Activated CD4-positive, alpha-beta T cell treated with anti-CD3 and anti-CD28 coated beads for 36 hours (primary cell): ENCODE measurements around the gene HRH2. TPM values are rescaled to one million over a fixed set of nuclear protein-coding genes. Genes with fewer than 3 reads are reported as not detected.

ENCODE experiments used
- ATAC-seq: fragments of 200-7000 bp; cut with Tn5 transposase; one replicate; pipeline ENCODE4 v1.10.0; 2021; ENCODE audit warnings: mild to moderate bottlenecking, moderate library complexity
- CTCF ChIA-PET: fragments of 350-600 bp; sonication (Branson Sonifier 250); formaldehyde crosslinking; loops from one replicate; lab custom pipeline; 2021; ENCODE audit warnings: antibody characterized with exemption; lab: Charles Lee
- POLR2A ChIA-PET: fragments of 350-600 bp; sonication (Branson Sonifier 250); formaldehyde crosslinking; loops from one replicate; lab custom pipeline; 2021; ENCODE audit warnings: antibody characterized with exemption, inconsistent platforms; lab: Charles Lee
- DNase-seq: peaks from one replicate; pipeline ENCODE4 v3.0.0-alpha.2; 2020
- H3K27ac Mint-ChIP-seq: one replicate; pipeline ENCODE4 v1.8.0; 2021; ENCODE audit warnings: mixed read lengths
- H3K27me3 Mint-ChIP-seq: one replicate; pipeline ENCODE4 v1.8.0; 2021; ENCODE audit warnings: mixed read lengths
- H3K36me3 Mint-ChIP-seq: one replicate; pipeline ENCODE4 v1.8.0; 2021; ENCODE audit warnings: low read depth, mixed read lengths
- H3K4me1 Mint-ChIP-seq: one replicate; pipeline ENCODE4 v1.8.0; 2021; ENCODE audit warnings: mixed read lengths
- H3K4me3 Mint-ChIP-seq: one replicate; pipeline ENCODE4 v1.8.0; 2021; ENCODE audit warnings: mild to moderate bottlenecking, moderate library complexity, mixed read lengths
- H3K9me3 Mint-ChIP-seq: one replicate; pipeline ENCODE4 v1.8.0; 2021; ENCODE audit warnings: low read depth, mixed read lengths
- intact Hi-C, 2 experiments: fragments of 100-400 bp; cut with DNase I in 1 of 2; cut with micrococcal nuclease in 1 of 2; formaldehyde crosslinking; loops; one replicate each; pipeline versions ENCODE4 v1.14.2 to v1.15.1; 2022 to 2024; cut with DNase I, micrococcal nuclease
- total RNA-seq, 2 experiments: library from RNA; stranded (reverse); gene quantifications; one replicate each; pipeline ENCODE4 v1.2.3, GENCODE V29; 2021

Gene HRH2
- total RNA-seq, 2 experiments from 2014 or later: 12.3 to 16.9 TPM

DNA sequence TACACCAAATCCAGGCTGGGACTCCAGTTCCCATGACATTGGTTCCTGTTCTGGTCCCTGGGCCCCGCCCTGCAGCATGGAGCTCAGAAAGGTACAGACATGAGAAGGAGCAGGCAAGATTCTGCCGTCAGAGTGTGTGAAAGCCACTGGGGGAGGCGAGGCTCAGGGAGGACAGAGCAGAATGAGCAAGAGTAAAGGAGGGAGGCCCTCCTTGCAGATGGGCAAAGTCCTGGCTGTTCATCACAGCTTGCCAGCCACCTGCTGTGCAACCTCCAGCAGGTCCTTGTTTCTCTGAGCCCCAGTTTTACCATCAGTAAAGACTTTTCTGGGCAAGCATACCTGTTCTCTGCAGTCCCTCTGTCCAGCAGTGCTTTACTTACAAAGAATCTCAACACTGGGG is 73.3 kb downstream of the HRH2 start:
- H3K4me1 Mint-ChIP-seq: peaks cover 5% of the 10 kb centered on the region
- H3K36me3 Mint-ChIP-seq: no peaks in the 10 kb centered on the region
- DNase-seq (no peak), ATAC-seq (no peak)
- ChIA-PET CTCF (interaction anchor here (0.9 to 6.1 kb wide), 8 partner anchors 10 to 198 kb away, joined by 3 to 87 read pairs (median 8); no protein-coding TSS in a partner anchor), POLR2A (no interaction called here)
- no peaks in the 10 kb centered on the region for H3K9me3 Mint-ChIP-seq
- H3K27me3 Mint-ChIP-seq: peaks cover 15% of the 10 kb centered on the region
- no peak overlapping the region for H3K27ac Mint-ChIP-seq
- intact Hi-C loops: loop anchor here in 1 of 2 experiments (2.0 kb wide), 1 partner anchor 142 kb away; no protein-coding TSS in a partner anchor
- no peak overlapping the region for H3K4me3 Mint-ChIP-seq

DNA sequence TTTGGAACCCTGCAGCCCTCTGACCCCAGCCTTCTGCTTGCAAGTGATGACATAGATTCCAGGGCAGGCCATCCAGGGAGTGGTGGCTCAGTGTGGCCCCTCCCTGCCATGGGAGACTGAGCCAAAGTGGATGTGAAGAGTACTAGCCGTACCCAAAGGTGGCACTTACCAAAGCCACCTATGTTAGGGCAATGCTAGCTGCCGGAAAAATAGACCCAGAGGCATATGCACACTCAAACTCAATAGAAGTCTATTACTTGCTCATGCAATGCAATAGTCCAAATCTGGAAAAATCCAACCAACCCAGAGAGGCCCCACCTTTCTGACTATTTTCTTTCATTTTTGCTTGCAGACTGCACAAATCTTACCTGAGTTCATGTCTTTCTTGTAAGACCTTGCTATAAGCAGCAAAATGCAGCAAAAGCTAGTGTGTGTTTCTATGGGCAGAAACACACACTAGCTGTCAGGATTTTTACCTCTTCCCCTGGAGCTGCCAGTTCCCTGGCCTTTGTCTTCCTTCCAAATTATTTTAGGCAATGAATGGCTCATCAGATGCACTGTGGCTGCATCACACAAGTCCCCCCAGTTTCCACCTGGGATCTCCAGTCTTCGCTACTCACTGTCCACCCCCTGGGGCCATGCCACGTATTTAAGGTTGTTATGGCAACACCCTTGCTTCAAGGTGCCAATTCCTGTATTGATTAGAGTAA is 74.0 kb downstream of the HRH2 start:
- peaks cover 15% of the 10 kb centered on the region for H3K27me3 Mint-ChIP-seq
- ATAC-seq: no peak
- H3K27ac Mint-ChIP-seq: no peak overlapping the region
- no peak overlapping the region for H3K4me3 Mint-ChIP-seq
- POLR2A ChIA-PET: interaction anchor here (0.5 kb wide), 1 partner anchor 103 kb away, joined by 4 read pairs; no protein-coding TSS in a partner anchor
- H3K4me1 Mint-ChIP-seq: peaks cover 5% of the 10 kb centered on the region
- no peak for DNase-seq
- intact Hi-C loops: loop anchor here in 1 of 2 experiments (2.0 kb wide), 1 partner anchor 141 kb away; no protein-coding TSS in a partner anchor
- CTCF ChIA-PET: interaction anchor here (0.6 to 2.9 kb wide), 5 partner anchors 13 to 55 kb away, joined by 3 to 18 read pairs (median 3); no protein-coding TSS in a partner anchor
- no peaks in the 10 kb centered on the region for H3K36me3 Mint-ChIP-seq
- H3K9me3 Mint-ChIP-seq: no peaks in the 10 kb centered on the region

DNA sequence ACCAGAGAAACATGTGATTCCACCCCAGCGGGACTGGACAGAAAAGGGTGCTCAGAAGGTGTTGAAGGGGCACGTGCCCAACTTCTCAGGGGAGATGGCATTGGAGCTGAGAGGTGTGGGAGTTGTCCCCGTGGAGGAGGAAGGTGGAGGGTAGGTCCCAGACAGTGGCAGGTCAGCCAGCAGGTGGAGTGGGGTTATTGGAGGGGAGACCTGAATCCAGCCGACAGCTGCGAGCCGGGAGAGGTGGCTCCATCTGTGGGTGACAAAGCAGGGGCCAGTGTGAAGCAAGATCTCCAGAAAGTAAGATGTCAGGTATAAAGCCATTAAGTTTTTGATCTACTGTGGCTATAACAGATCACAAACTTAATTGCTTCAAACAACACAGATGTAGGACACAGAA is 75.1 kb downstream of the HRH2 start:
- Mint-ChIP-seq H3K9me3 (no peaks in the 10 kb centered on the region), H3K27ac (no peak overlapping the region), H3K4me1 (peaks cover 5% of the 10 kb centered on the region), H3K27me3 (peaks cover 18% of the 10 kb centered on the region), H3K4me3 (no peak overlapping the region), H3K36me3 (no peaks in the 10 kb centered on the region)
- DNase-seq (no peak), ATAC-seq (no peak)
- ChIA-PET CTCF (interaction anchor here (1.2 kb wide), 1 partner anchor 14 kb away, joined by 3 read pairs; no protein-coding TSS in a partner anchor), POLR2A (no interaction called here)
- intact Hi-C loops: no loop called here

GRCh38 chr5:175734016-175734415 is 76.1 kb downstream of the HRH2 start:
- peaks cover 5% of the 10 kb centered on the region for H3K4me1 Mint-ChIP-seq
- no peaks in the 10 kb centered on the region for H3K36me3 Mint-ChIP-seq
- intact Hi-C loops: no loop called here
- DNase-seq (no peak), ATAC-seq (no peak)
- no peak overlapping the region for H3K4me3 Mint-ChIP-seq
- CTCF ChIA-PET: interaction anchor here (0.6 to 0.8 kb wide), 2 partner anchors 660 to 752 kb away, joined by 3 read pairs; no protein-coding TSS in a partner anchor
- no peaks in the 10 kb centered on the region for H3K9me3 Mint-ChIP-seq
- peaks cover 22% of the 10 kb centered on the region for H3K27me3 Mint-ChIP-seq
- POLR2A ChIA-PET: no interaction called here
- H3K27ac Mint-ChIP-seq: no peak overlapping the region

GRCh38 chr5:175734501-175734900 is 76.6 kb downstream of the HRH2 start:
- H3K27me3 Mint-ChIP-seq: peaks cover 22% of the 10 kb centered on the region
- ChIA-PET CTCF (interaction anchor here (0.6 to 0.8 kb wide), 2 partner anchors 659 to 752 kb away, joined by 3 read pairs; no protein-coding TSS in a partner anchor), POLR2A (no interaction called here)

GRCh38 chr5:175735701-175736100 is 77.8 kb downstream of the HRH2 start:
- Mint-ChIP-seq H3K4me3 (no peak overlapping the region), H3K36me3 (no peaks in the 10 kb centered on the region), H3K27me3 (peaks cover 30% of the 10 kb centered on the region), H3K4me1 (no peaks in the 10 kb centered on the region), H3K27ac (no peak overlapping the region), H3K9me3 (no peaks in the 10 kb centered on the region)
- CTCF ChIA-PET: no interaction called here
- no peak for ATAC-seq
- intact Hi-C loops: no loop called here
- no peak for DNase-seq
- POLR2A ChIA-PET: no interaction called here

More at GRCh38 chr5:175734501-175734900, 76.6 kb downstream of the HRH2 start:
- Mint-ChIP-seq H3K36me3 (no peaks in the 10 kb centered on the region), H3K27ac (no peak overlapping the region), H3K9me3 (no peaks in the 10 kb centered on the region), H3K4me3 (no peak overlapping the region), H3K4me1 (peaks cover 5% of the 10 kb centered on the region)
- no peak for ATAC-seq
- DNase-seq: no peak
- intact Hi-C loops: no loop called here

DNA sequence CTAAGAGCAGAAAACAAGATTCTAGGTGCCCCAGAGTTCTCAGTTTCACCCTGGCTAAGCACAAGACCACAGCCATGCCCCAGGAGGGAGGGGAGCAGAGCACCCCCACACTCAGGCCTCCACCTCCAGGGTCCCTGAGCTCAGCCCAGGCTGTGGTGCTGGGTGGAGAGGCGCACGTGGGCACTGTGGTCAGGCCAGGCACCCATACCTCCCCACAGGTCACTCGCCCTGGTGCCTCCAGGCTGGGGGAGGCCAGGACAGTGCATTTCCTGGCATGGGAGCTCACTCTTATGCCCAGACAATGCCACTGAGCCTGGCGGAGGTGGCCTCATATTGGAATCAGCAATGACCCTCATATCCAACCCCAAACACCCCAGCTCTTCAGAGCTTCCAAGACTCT is 78.8 kb downstream of the HRH2 start:
- no peaks in the 10 kb centered on the region for H3K4me1 Mint-ChIP-seq
- ATAC-seq (no peak), DNase-seq (no peak)
- ChIA-PET CTCF (no interaction called here), POLR2A (no interaction called here)
- no peak overlapping the region for H3K4me3 Mint-ChIP-seq
- no peak overlapping the region for H3K27ac Mint-ChIP-seq
- intact Hi-C loops: no loop called here
- H3K9me3 Mint-ChIP-seq: no peaks in the 10 kb centered on the region
- H3K36me3 Mint-ChIP-seq: no peaks in the 10 kb centered on the region
- H3K27me3 Mint-ChIP-seq: peaks cover 32% of the 10 kb centered on the region

- Mint-ChIP-seq H3K27ac (no peak overlapping the region), H3K9me3 (no peaks in the 10 kb centered on the region), H3K4me3 (no peak overlapping the region), H3K36me3 (no peaks in the 10 kb centered on the region), H3K4me1 (no peaks in the 10 kb centered on the region), H3K27me3 (peaks cover 32% of the 10 kb centered on the region)
- ChIA-PET CTCF (no interaction called here), POLR2A (no interaction called here)
- no peak for ATAC-seq
- intact Hi-C loops: no loop called here
- no peak for DNase-seq
Observed at GRCh38 chr5:175737481-175737880, 79.6 kb downstream of the HRH2 start.

DNA sequence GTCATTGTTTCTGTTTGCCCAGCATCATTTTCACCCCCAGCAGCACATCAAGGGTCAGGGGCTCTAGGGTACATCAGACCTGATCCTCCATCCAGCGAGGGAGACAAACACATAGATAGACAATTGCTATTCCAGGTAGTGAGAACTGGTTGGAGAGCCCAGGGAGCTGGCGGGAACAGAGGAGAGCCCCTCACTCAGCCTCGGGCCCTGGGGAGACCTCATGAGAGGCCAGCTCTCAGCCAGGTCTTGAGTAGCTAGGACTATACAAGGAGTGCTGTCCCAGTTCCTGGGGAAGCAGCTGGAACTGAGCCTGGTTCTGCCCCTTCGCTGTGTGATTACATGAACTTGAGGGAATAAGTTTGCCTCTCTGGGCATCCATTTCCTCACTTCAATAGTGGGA is 80.3 kb downstream of the HRH2 start:
- intact Hi-C loops: no loop called here
- no peak overlapping the region for H3K27ac Mint-ChIP-seq
- ChIA-PET POLR2A (no interaction called here), CTCF (interaction anchor here (0.6 kb wide), 1 partner anchor 17 kb away, joined by 3 read pairs; no protein-coding TSS in a partner anchor)
- no peaks in the 10 kb centered on the region for H3K9me3 Mint-ChIP-seq
- no peaks in the 10 kb centered on the region for H3K4me1 Mint-ChIP-seq
- H3K4me3 Mint-ChIP-seq: no peak overlapping the region
- H3K27me3 Mint-ChIP-seq: peaks cover 30% of the 10 kb centered on the region
- no peak for DNase-seq
- no peak for ATAC-seq
- H3K36me3 Mint-ChIP-seq: no peaks in the 10 kb centered on the region

DNA sequence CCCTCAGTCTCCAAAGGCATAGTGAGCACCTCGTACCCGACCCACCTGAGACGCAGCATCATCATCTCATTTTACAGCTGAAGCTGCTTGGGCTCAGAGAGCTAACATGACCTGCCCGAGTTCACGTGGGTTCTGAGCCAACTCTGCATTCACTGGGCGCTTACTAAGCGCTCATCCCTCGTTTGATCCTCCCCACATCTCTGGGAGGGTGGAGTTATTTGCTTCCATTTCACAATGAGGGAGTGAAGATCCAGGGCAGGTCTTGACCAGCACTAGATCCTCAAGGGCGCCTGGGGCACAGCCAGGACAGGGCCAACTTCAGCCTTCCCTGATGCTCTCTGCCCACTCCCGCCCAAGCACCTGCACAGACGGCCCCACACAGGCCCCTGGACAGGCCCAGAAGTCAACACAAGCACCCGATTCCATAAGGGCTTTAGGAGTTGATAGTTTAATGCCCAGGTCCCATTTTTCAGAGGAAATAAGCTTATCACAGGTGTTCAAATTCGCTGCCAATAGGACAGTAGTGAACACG is 80.8 kb downstream of the HRH2 start:
- CTCF ChIA-PET: interaction anchor here (0.6 kb wide), 1 partner anchor 16 kb away, joined by 3 read pairs; no protein-coding TSS in a partner anchor

DNA sequence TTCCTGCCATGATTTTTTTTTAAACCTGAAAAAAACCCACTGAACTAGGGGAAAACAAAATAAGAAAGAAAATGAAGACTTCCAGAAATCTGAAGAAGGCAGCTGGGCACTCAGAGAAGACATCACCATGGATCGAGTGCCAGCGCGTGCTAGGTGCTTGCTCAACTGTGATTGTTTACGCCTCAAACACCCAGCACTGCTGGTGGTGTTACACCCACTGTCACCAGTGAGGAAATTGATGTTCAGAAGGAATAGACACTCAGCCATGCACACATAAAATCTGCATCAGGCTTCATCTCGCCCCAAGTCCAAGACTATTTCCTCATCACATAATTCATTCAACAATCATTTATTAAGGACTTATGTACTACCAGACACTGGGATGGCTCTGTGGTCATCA is 82.1 kb downstream of the HRH2 start:
- Mint-ChIP-seq H3K4me1 (no peaks in the 10 kb centered on the region), H3K27ac (no peak overlapping the region), H3K36me3 (no peaks in the 10 kb centered on the region), H3K4me3 (no peak overlapping the region), H3K27me3 (peaks cover 35% of the 10 kb centered on the region), H3K9me3 (no peaks in the 10 kb centered on the region)
- ChIA-PET POLR2A (no interaction called here), CTCF (interaction anchor here (2.2 kb wide), 1 partner anchor 10 kb away, joined by 10 read pairs; no protein-coding TSS in a partner anchor)
- DNase-seq (no peak), ATAC-seq (no peak)
- intact Hi-C loops: no loop called here

More for the DNA sequence above, 80.8 kb downstream of the HRH2 start:
- Mint-ChIP-seq H3K36me3 (no peaks in the 10 kb centered on the region), H3K27ac (no peak overlapping the region), H3K9me3 (no peaks in the 10 kb centered on the region), H3K4me3 (no peak overlapping the region), H3K4me1 (no peaks in the 10 kb centered on the region), H3K27me3 (peaks cover 33% of the 10 kb centered on the region)
- POLR2A ChIA-PET: no interaction called here
- DNase-seq: no peak
- no peak for ATAC-seq
- intact Hi-C loops: no loop called here
